Astrocyte (in vitro differentiated cells and primary cell): ENCODE results near the gene NEURL1. TPM values are rescaled to one million over a fixed set of nuclear protein-coding genes. Genes with fewer than 3 reads are reported as not detected.

ENCODE experiments used
- DNase-seq: peaks from one replicate; pipeline ENCODE4 v3.0.0-alpha.2; 2010; ENCODE audit warnings: low read depth
- FAIRE-seq: peaks from 2 replicates; lab custom pipeline; 2011; peaks lifted over from hg19 to GRCh38; lab: Jason Lieb, UNC
- H2AFZ ChIP-seq: 2 replicates; pipeline ENCODE4 v1.6.0; 2012; ENCODE audit warnings: low read depth, low read length, inconsistent platforms
- H3K27ac ChIP-seq: 2 replicates; pipeline ENCODE4 v1.5.1; 2011; ENCODE audit warnings: low read depth, low read length, inconsistent platforms
- H3K27me3 ChIP-seq: 2 replicates; pipeline ENCODE4 v1.6.0; 2011; ENCODE audit warnings: low read length, inconsistent platforms; ENCODE audit not compliant: insufficient read depth
- H3K36me3 ChIP-seq: 2 replicates; pipeline ENCODE4 v1.5.1; 2011; ENCODE audit warnings: low read length, inconsistent platforms; ENCODE audit not compliant: insufficient read depth
- H3K4me1 ChIP-seq: 2 replicates; pipeline ENCODE4 v1.5.1; 2011; ENCODE audit warnings: low read length, inconsistent platforms; ENCODE audit not compliant: insufficient read depth
- H3K4me2 ChIP-seq: 2 replicates; pipeline ENCODE4 v1.6.0; 2012; ENCODE audit warnings: low read length, inconsistent platforms
- H3K4me3 ChIP-seq: 2 replicates; pipeline ENCODE4 v1.5.1; 2011; ENCODE audit warnings: low read depth, mild to moderate bottlenecking, low read length, inconsistent platforms; ENCODE audit not compliant: insufficient read depth
- H3K79me2 ChIP-seq: 2 replicates; pipeline ENCODE4 v1.6.0; 2012; ENCODE audit warnings: mild to moderate bottlenecking, low read length, inconsistent platforms; ENCODE audit not compliant: insufficient read depth
- H3K9ac ChIP-seq: 2 replicates; pipeline ENCODE4 v1.6.0; 2012; ENCODE audit warnings: mild to moderate bottlenecking, low read length, inconsistent platforms
- H3K9me3 ChIP-seq: 2 replicates; pipeline ENCODE4 v1.5.1; 2012; ENCODE audit warnings: low read depth, mild to moderate bottlenecking, low read length, inconsistent platforms; ENCODE audit not compliant: insufficient read depth
- H4K20me1 ChIP-seq: 2 replicates; pipeline ENCODE4 v1.6.0; 2012; ENCODE audit warnings: low read length, inconsistent platforms; ENCODE audit not compliant: insufficient read depth
- H3K27ac Mint-ChIP-seq: one replicate; pipeline ENCODE4 v1.8.0; 2021; ENCODE audit warnings: mild to moderate bottlenecking, mixed read lengths; ENCODE audit not compliant: unreplicated experiment
- H3K27me3 Mint-ChIP-seq: one replicate; pipeline ENCODE4 v1.8.0; 2021; ENCODE audit warnings: low read depth, mixed read lengths; ENCODE audit not compliant: unreplicated experiment
- H3K36me3 Mint-ChIP-seq: one replicate; pipeline ENCODE4 v1.8.0; 2021; ENCODE audit warnings: low read depth, mixed read lengths; ENCODE audit not compliant: unreplicated experiment
- H3K4me1 Mint-ChIP-seq: one replicate; pipeline ENCODE4 v1.8.0; 2021; ENCODE audit warnings: low read depth, mixed read lengths; ENCODE audit not compliant: unreplicated experiment
- H3K4me3 Mint-ChIP-seq: one replicate; pipeline ENCODE4 v1.8.0; 2021; ENCODE audit warnings: mild to moderate bottlenecking, moderate library complexity, mixed read lengths; ENCODE audit not compliant: unreplicated experiment
- H3K9me3 Mint-ChIP-seq: one replicate; pipeline ENCODE4 v1.8.0; 2021; ENCODE audit warnings: mild to moderate bottlenecking, mixed read lengths; ENCODE audit not compliant: unreplicated experiment
- CTCF ChIP-seq: IDR thresholded peaks from 2 replicates; pipeline ENCODE4 v1.5.1; 2011; ENCODE audit warnings: low read depth, mild to moderate bottlenecking, inconsistent platforms, low read length, moderate library complexity; ENCODE audit not compliant: insufficient read depth
- EZH2 ChIP-seq: IDR thresholded peaks from 2 replicates; pipeline ENCODE4 v1.6.1; 2012; ENCODE audit warnings: mild to moderate bottlenecking, low read length, inconsistent platforms; ENCODE audit not compliant: insufficient read depth
- total RNA-seq: library from RNA; stranded (reverse); gene quantifications from 2 replicates; pipeline ENCODE4 v1.2.1, GENCODE V29; 2021

The NEURL1 gene
- total RNA-seq, 1 donor from 2014 or later, result 1.5 TPM

- Mint-ChIP-seq H3K27ac (peak overlapping the region; percentile 66), H3K4me1 (peaks cover 33% of the 10 kb centered on the region), H3K9me3 (no peaks in the 10 kb centered on the region), H3K4me3 (peak overlapping the region; percentile 16), H3K36me3 (peaks cover 60% of the 10 kb centered on the region), H3K27me3 (no peaks in the 10 kb centered on the region)
- TF ChIP-seq CTCF, result no peak
- TF ChIP-seq EZH2, result no peak
- Histone ChIP-seq H2AFZ (no peak overlapping the region), H3K4me1 (peaks cover 28% of the 10 kb centered on the region), H3K27me3 (no peaks in the 10 kb centered on the region), H3K27ac (no peak overlapping the region), H3K4me2 (no peak overlapping the region), H3K79me2 (no peaks in the 10 kb centered on the region), H3K4me3 (no peak overlapping the region), H3K9me3 (no peaks in the 10 kb centered on the region), H3K36me3 (peaks cover 30% of the 10 kb centered on the region), H4K20me1 (peaks cover 72% of the 10 kb centered on the region), H3K9ac (no peak overlapping the region)
- FAIRE-seq (no peak), DNase-seq (peak; percentile 33)
Measured at GRCh38 chr10:103445767-103446567, 47.5 kb upstream of the NEURL1 start.

GRCh38 chr10:103447187-103447586 lies 46.3 kb upstream of the NEURL1 start:
- Mint-ChIP-seq H3K4me3 (no peak overlapping the region), H3K36me3 (peaks cover 50% of the 10 kb centered on the region), H3K9me3 (no peaks in the 10 kb centered on the region), H3K4me1 (peaks cover 22% of the 10 kb centered on the region), H3K27me3 (no peaks in the 10 kb centered on the region), H3K27ac (no peak overlapping the region)
- TF ChIP-seq EZH2, result no peak
- TF ChIP-seq CTCF, result no peak
- Histone ChIP-seq H3K4me2 (no peak overlapping the region), H4K20me1 (peaks cover 62% of the 10 kb centered on the region), H3K9ac (no peak overlapping the region), H3K27me3 (no peaks in the 10 kb centered on the region), H3K27ac (no peak overlapping the region), H3K4me1 (peaks cover 28% of the 10 kb centered on the region), H2AFZ (no peak overlapping the region), H3K79me2 (no peaks in the 10 kb centered on the region), H3K9me3 (no peaks in the 10 kb centered on the region), H3K4me3 (no peak overlapping the region), H3K36me3 (peaks cover 30% of the 10 kb centered on the region)
- no peak for DNase-seq
- FAIRE-seq, result no peak

GRCh38 chr10:103448746-103449145 lies 44.8 kb upstream of the NEURL1 start:
- Mint-ChIP-seq H3K4me1 (peaks cover 16% of the 10 kb centered on the region), H3K9me3 (no peaks in the 10 kb centered on the region), H3K4me3 (no peak overlapping the region), H3K36me3 (peaks cover 43% of the 10 kb centered on the region), H3K27ac (peak overlapping the region; percentile 90), H3K27me3 (no peaks in the 10 kb centered on the region)
- TF ChIP-seq CTCF, result no peak
- no peak for TF ChIP-seq EZH2
- DNase-seq (peak; percentile 72), FAIRE-seq (peak; percentile 39)
- Histone ChIP-seq H3K9ac (no peak overlapping the region), H3K4me2 (no peak overlapping the region), H3K9me3 (no peaks in the 10 kb centered on the region), H4K20me1 (peaks cover 56% of the 10 kb centered on the region), H3K27me3 (no peaks in the 10 kb centered on the region), H2AFZ (no peak overlapping the region), H3K79me2 (no peaks in the 10 kb centered on the region), H3K4me3 (no peak overlapping the region), H3K4me1 (peaks cover 31% of the 10 kb centered on the region), H3K36me3 (peaks cover 15% of the 10 kb centered on the region), H3K27ac (no peak overlapping the region)
